H1 (cell line): ENCODE results near the gene RNF141. TPM values are rescaled to one million over a fixed set of nuclear protein-coding genes. Genes with fewer than 3 reads are reported as not detected.

Experiments
- CTCF ChIA-PET: fragments of 300-600 bp; sonication (Branson Sonifier 250); formaldehyde crosslinking; loops from one replicate; lab custom pipeline; 2021; ENCODE audit not compliant: partially characterized antibody; lab: Charles Lee
- POLR2A ChIA-PET: fragments of 300-600 bp; sonication (Branson Sonifier 250); formaldehyde crosslinking; loops from one replicate; lab custom pipeline; 2021; ENCODE audit warnings: inconsistent platforms; ENCODE audit not compliant: partially characterized antibody; lab: Charles Lee
- DNase-seq, 2 experiments: peaks; one replicate each; pipeline versions ENCODE4 v3.0.0 to v3.0.0-alpha.2; 2010 to 2022; ENCODE audit warnings: low spot score in 2 of 2, low read depth in 1 of 2, mixed read lengths in 1 of 2
- FAIRE-seq: peaks from 2 replicates; lab custom pipeline; 2011; peaks lifted over from hg19 to GRCh38; lab: Jason Lieb, UNC
- H2AFZ ChIP-seq: 2 replicates; pipeline ENCODE4 v1.8.1; 2012; ENCODE audit warnings: low read length, inconsistent platforms
- H2AK5ac ChIP-seq: 2 replicates; pipeline ENCODE4 v1.6.1; 2013; ENCODE audit warnings: low read depth, low read length
- H2BK120ac ChIP-seq: replicated peaks from 2 replicates; pipeline ENCODE3; 2013; ENCODE audit warnings: low read depth, low read length, inconsistent platforms
- H2BK12ac ChIP-seq: 2 replicates; pipeline ENCODE4 v1.6.1; 2013; ENCODE audit warnings: low read depth, low read length
- H2BK15ac ChIP-seq: 2 replicates; pipeline ENCODE4 v1.6.1; 2013; ENCODE audit warnings: low read length
- H2BK20ac ChIP-seq: 2 replicates; pipeline ENCODE4 v1.6.1; 2013; ENCODE audit warnings: low read length
- H2BK5ac ChIP-seq: 2 replicates; pipeline ENCODE4 v1.6.1; 2013; ENCODE audit warnings: low read depth, low read length
- H3K14ac ChIP-seq: 2 replicates; pipeline ENCODE4 v1.6.1; 2013; ENCODE audit warnings: inconsistent platforms; ENCODE audit not compliant: insufficient read length
- H3K18ac ChIP-seq: 2 replicates; pipeline ENCODE4 v1.6.1; 2013; ENCODE audit warnings: low read length; ENCODE audit errors: extremely low read depth
- H3K23ac ChIP-seq: 2 replicates; pipeline ENCODE4 v1.6.1; 2013; ENCODE audit warnings: inconsistent platforms; ENCODE audit not compliant: insufficient read length
- H3K23me2 ChIP-seq: 2 replicates; pipeline ENCODE4 v1.6.1; 2013; ENCODE audit warnings: low read depth, low read length
- H3K27ac ChIP-seq: 2 replicates; pipeline ENCODE4 v1.6.1; 2011; ENCODE audit warnings: low read depth, low read length, inconsistent platforms
- H3K27me3 ChIP-seq, 4 experiments: replicated peaks in 1 of 4; 1 replicate in 1 of 4; 2 replicates in 3 of 4; pipeline versions ENCODE4 v1.6.1 to v1.8.1; 2011 to 2013; ENCODE audit warnings: low read length in 3 of 4, mild to moderate bottlenecking in 3 of 4, inconsistent platforms in 2 of 4, mixed read lengths in 2 of 4, moderate library complexity in 1 of 4; ENCODE audit not compliant: control insufficient read depth in 3 of 4, insufficient read depth in 3 of 4; ENCODE audit errors: extremely low read depth in 1 of 4
- H3K36me3 ChIP-seq, 4 experiments: 2 replicates each; pipeline versions ENCODE4 v1.6.1 to v1.8.1; 2011 to 2013; ENCODE audit warnings: mild to moderate bottlenecking in 4 of 4, low read length in 3 of 4, moderate library complexity in 2 of 4, control low read depth in 1 of 4, inconsistent platforms in 1 of 4; ENCODE audit not compliant: insufficient read depth in 4 of 4, control insufficient read depth in 2 of 4
- H3K4ac ChIP-seq: replicated peaks from 2 replicates; pipeline ENCODE3; 2013; ENCODE audit warnings: low read length, low read depth, mixed read lengths, inconsistent platforms; ENCODE audit not compliant: insufficient read length
- H3K4me1 ChIP-seq, 4 experiments: replicated peaks in 1 of 4; 1 replicate in 1 of 4; 2 replicates in 3 of 4; pipeline versions ENCODE4 v1.6.1 to v1.8.1; 2011 to 2013; ENCODE audit warnings: low read length in 3 of 4, inconsistent platforms in 2 of 4, mixed read lengths in 1 of 4; ENCODE audit not compliant: insufficient read depth in 4 of 4, control insufficient read depth in 3 of 4
- H3K4me2 ChIP-seq, 2 experiments: 2 replicates each; pipeline versions ENCODE4 v1.6.1 to v1.8.1; 2011 to 2013; ENCODE audit warnings: low read depth in 2 of 2, low read length in 2 of 2, control low read depth in 1 of 2, inconsistent platforms in 1 of 2, mild to moderate bottlenecking in 1 of 2; ENCODE audit not compliant: insufficient read depth in 1 of 2
- H3K4me3 ChIP-seq, 4 experiments: fragments of 200-600, 300-600 bp in 1 of 4; sonication (generic), shearing (Covaris generic), sonication (Bioruptor Twin) in 1 of 4; 2 replicates each; pipeline versions ENCODE4 v1.5.1 to v1.8.1; 2011 to 2016; ENCODE audit warnings: low read length in 4 of 4, low read depth in 3 of 4, control low read depth in 2 of 4, inconsistent platforms in 2 of 4, mild to moderate bottlenecking in 2 of 4, mixed read lengths in 1 of 4, moderate library complexity in 1 of 4; ENCODE audit not compliant: insufficient read depth in 2 of 4; ENCODE audit errors: extremely low read depth in 1 of 4
- H3K56ac ChIP-seq: replicated peaks from 2 replicates; pipeline ENCODE3; 2013; ENCODE audit warnings: low read depth, mild to moderate bottlenecking, mixed read lengths, low read length, inconsistent platforms; ENCODE audit not compliant: insufficient read length
- H3K79me1 ChIP-seq: 2 replicates; pipeline ENCODE4 v1.6.1; 2013; ENCODE audit warnings: low read depth, low read length, control low read depth
- H3K79me2 ChIP-seq, 2 experiments: 2 replicates each; pipeline versions ENCODE4 v1.6.1 to v1.8.1; 2012 to 2013; ENCODE audit warnings: low read length in 2 of 2, mild to moderate bottlenecking in 2 of 2, inconsistent platforms in 1 of 2; ENCODE audit not compliant: insufficient read depth in 2 of 2, control insufficient read depth in 1 of 2
- H3K9ac ChIP-seq, 4 experiments: replicated peaks in 1 of 4; 1 replicate in 1 of 4; 2 replicates in 3 of 4; pipeline versions ENCODE4 v1.6.1 to v1.8.1; 2011 to 2013; ENCODE audit warnings: low read depth in 3 of 4, low read length in 3 of 4, control low read depth in 2 of 4, mild to moderate bottlenecking in 2 of 4, moderate library complexity in 2 of 4, inconsistent platforms in 1 of 4; ENCODE audit errors: extremely low read depth in 1 of 4
- H3K9me3 ChIP-seq, 2 experiments: 2 replicates each; pipeline versions ENCODE4 v1.6.1 to v1.8.1; 2012 to 2013; ENCODE audit warnings: mild to moderate bottlenecking in 2 of 2, moderate library complexity in 2 of 2, control low read depth in 1 of 2, inconsistent platforms in 1 of 2, low read depth in 1 of 2, low read length in 1 of 2, mixed read lengths in 1 of 2; ENCODE audit not compliant: insufficient read depth in 2 of 2
- H4K20me1 ChIP-seq, 2 experiments: replicated peaks in 1 of 2; 2 replicates each; pipeline versions ENCODE3 to v1.8.1; 2011 to 2013; ENCODE audit warnings: inconsistent platforms in 2 of 2, low read length in 2 of 2, mild to moderate bottlenecking in 1 of 2; ENCODE audit not compliant: insufficient read depth in 2 of 2, control insufficient read depth in 1 of 2
- H4K5ac ChIP-seq: 2 replicates; pipeline ENCODE4 v1.6.1; 2013; ENCODE audit warnings: low read length, low read depth, mixed read lengths, inconsistent platforms; ENCODE audit not compliant: insufficient read length
- H4K8ac ChIP-seq: 2 replicates; pipeline ENCODE4 v1.8.0; 2013; ENCODE audit warnings: mild to moderate bottlenecking, moderate library complexity, low read length, inconsistent platforms; ENCODE audit not compliant: insufficient read depth; ENCODE audit errors: extremely low read depth
- H4K91ac ChIP-seq: replicated peaks from 2 replicates; pipeline ENCODE3; 2013; ENCODE audit warnings: low read length, mixed read lengths, inconsistent platforms; ENCODE audit not compliant: insufficient read length
- CHD1 ChIP-seq: IDR thresholded peaks from 2 replicates; pipeline ENCODE4 v1.6.1; 2012; ENCODE audit warnings: low read depth, low read length, improper control_type of control experiment
- EGR1 ChIP-seq: IDR thresholded peaks from 2 replicates; pipeline ENCODE4 v1.6.1; 2011; ENCODE audit warnings: low read depth, low read length, borderline replicate concordance
- WGBS, 2 experiments: shearing (Covaris generic) in 1 of 2; methylation state at CpG; one replicate each; pipeline versions ENCODE4 v1.1.6 to v1.1.7; 2013 to 2015; ENCODE audit warnings: low lambda C conversion rate in 2 of 2, mixed read lengths in 2 of 2, inconsistent platforms in 1 of 2, low coverage in 1 of 2, missing lambda C conversion rate in 1 of 2; ENCODE audit not compliant: insufficient replicate concordance in 2 of 2, insufficient coverage in 1 of 2, insufficient read length in 1 of 2; ENCODE audit errors: extremely low coverage in 1 of 2, missing lambda C conversion rate in 1 of 2; 5-methylcytosine and 5-hydroxymethylcytosine counted together
- polyA plus RNA-seq, 7 experiments: library from polyadenylated mRNA; depleted of rRNA in 3 of 7; stranded (reverse) in 5 of 7; unstranded in 2 of 7; fragments of >200 nt in 5 of 7; fragments of 200-250 nt in 2 of 7; gene quantifications; 1 replicate in 5 of 7; 2 replicates in 1 of 7; 4 replicates in 1 of 7; pipeline versions ENCODE4 v1.2.1 to v1.2.3, GENCODE V29; 2011 to 2013; ENCODE audit warnings: missing spikeins in 2 of 7, mixed read lengths in 2 of 7
- total RNA-seq: library from RNA; stranded (reverse); fragmentation: NEBNext Ultra II Directional; extraction: Animal tissue kit (Norgen Biotek cat#: 25700); gene quantifications from 2 replicates; pipeline ENCODE4 v1.2.1, GENCODE V29; 2021
- TF ChIP-seq, protein P1 (sequence below): IDR thresholded peaks from 2 replicates; pipeline ENCODE4 v1.6.1; 2011; ENCODE audit warnings: low read length, improper control_type of control experiment

RNF141 gene
- total and polyA plus RNA-seq, 2 of the 8 experiments (the other 6 are each of a cell fraction or from before 2014, with no cell fraction given), result 8.5 to 22.8 TPM

DNA sequence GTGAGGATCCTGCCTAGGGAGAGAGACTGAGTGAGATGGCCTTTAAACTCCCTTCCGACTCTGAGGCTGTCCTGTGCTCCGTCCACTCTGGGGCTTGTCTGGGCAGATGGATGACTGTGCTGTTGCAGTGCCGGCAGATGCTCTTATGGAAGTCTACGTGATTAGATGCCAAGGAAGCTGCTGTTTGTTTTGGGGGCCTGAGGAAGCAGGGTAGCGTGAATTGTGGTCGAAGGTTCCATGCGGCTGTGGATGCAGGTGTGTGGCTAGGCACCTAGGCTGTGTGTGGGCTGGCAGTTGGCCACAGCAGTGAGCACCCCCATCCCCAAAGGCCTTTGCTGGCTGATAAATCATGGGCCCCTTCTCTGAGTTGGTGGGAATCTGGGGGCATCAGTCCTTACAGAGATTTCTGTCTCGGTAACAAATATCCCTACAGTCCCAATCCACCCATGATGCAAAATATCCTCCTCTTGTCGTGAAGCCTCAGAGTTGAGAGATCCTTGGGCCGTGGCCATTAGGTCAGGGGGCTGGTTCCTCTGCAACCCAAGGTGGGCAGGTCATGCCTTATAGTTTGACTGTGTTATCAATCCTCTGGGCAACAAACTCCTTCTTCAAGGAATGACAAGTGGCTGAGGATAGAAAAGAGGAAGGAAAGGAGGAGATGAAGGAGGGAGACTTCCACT is 54.7 kb downstream of the RNF141 start:
- Histone ChIP-seq H3K4me3 (no peak overlapping the region), H3K56ac (no peak overlapping the region), H3K23ac (no peak overlapping the region), H3K27ac (no peak overlapping the region), H4K91ac (no peak overlapping the region), H2BK20ac (no peak overlapping the region), H4K8ac (no peak overlapping the region), H3K23me2 (no peaks in the 10 kb centered on the region), H3K4me2 (no peak overlapping the region), H2BK12ac (no peak overlapping the region), H3K36me3 (no peaks in the 10 kb centered on the region), H3K27me3 (no peaks in the 10 kb centered on the region), H3K14ac (no peak overlapping the region), H2AFZ (no peak overlapping the region), H3K79me1 (no peaks in the 10 kb centered on the region), H4K20me1 (no peaks in the 10 kb centered on the region), H3K9ac (no peak overlapping the region), H3K4ac (no peak overlapping the region), H3K18ac (no peak overlapping the region), H3K4me1 (peaks cover 0 to 1% (median 0%) of the 10 kb centered on the region in 4 experiments; a peak in 1 of 7 replicates), H3K79me2 (no peaks in the 10 kb centered on the region), H2BK5ac (no peak overlapping the region), H2BK15ac (no peak overlapping the region), H4K5ac (no peak overlapping the region), H2AK5ac (no peak overlapping the region), H2BK120ac (no peak overlapping the region), H3K9me3 (no peaks in the 10 kb centered on the region)
- CTCF ChIA-PET, result no interaction called here
- no peak for DNase-seq
- WGBS, 2 experiments, result 95% methylated on average over 10 of the region's 10 CpGs; no CpG with 5 or more reads in 1 of the 2 experiments
- POLR2A ChIA-PET, result no interaction called here
- TF ChIP-seq, protein P1, sequence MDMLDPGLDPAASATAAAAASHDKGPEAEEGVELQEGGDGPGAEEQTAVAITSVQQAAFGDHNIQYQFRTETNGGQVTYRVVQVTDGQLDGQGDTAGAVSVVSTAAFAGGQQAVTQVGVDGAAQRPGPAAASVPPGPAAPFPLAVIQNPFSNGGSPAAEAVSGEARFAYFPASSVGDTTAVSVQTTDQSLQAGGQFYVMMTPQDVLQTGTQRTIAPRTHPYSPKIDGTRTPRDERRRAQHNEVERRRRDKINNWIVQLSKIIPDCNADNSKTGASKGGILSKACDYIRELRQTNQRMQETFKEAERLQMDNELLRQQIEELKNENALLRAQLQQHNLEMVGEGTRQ, result no peak
- TF ChIP-seq EGR1 (no peak), CHD1 (no peak)
- FAIRE-seq, result no peak
